GM19238 (cell line): ENCODE measurements around the gene BICC1.

Source experiments
- DNase-seq: peaks from one replicate; pipeline ENCODE4 v3.0.0; 2011; ENCODE audit warnings: low spot score; ENCODE audit not compliant: insufficient read length

BICC1 gene

GRCh38 chr10:58704226-58704625 lies 191.6 kb downstream of the BICC1 start:
- DNase-seq, result no peak

DNA sequence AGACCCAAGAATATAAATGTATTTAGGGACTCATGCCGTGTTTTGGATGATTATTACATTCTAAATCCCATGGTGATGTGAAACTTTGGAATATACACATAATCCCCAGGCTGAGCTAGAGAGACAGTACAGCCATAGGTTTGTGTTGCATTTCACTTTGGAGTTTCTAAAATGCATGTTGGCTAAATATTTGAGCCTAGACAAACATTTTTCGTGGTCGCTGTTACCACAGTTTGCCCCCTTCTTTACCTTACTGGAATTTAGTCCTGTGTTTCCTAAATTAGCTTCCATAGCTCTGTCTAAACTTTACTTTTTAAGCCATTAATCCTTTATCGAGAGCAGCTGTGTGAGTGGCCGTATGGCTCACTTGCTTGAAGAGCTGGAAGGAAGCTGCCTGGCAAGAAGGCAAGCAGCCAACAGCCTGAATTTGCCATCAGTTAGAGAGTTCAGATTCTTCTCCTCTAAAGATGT lies 192.0 kb downstream of the BICC1 start:
- no peak for DNase-seq

GRCh38 chr10:58706836-58707235 lies 194.2 kb downstream of the BICC1 start:
- DNase-seq, result no peak

DNA sequence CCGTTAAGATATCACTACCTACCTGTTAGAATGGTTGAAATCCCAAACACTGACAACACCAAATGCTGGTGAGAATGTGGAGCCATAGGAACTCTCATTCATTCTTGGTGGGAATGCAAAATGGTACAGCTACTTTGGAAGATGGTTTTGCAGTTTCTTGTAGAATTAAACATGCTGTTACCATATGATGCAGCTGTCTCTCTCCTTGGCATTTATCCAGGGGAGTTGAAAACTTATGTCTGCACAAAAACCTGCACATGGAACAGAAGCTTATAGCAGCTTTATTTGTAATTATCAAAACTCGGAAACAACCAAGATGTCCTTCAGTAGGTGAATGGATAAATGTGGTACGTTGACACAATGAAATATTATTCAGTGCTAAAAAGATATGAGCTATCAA lies 199.5 kb downstream of the BICC1 start:
- no peak for DNase-seq

- DNase-seq, result no peak
Observed at GRCh38 chr10:58712982-58713381, 200.3 kb downstream of the BICC1 start.

GRCh38 chr10:58714409-58714808 lies 201.7 kb downstream of the BICC1 start:
- no peak for DNase-seq

DNA sequence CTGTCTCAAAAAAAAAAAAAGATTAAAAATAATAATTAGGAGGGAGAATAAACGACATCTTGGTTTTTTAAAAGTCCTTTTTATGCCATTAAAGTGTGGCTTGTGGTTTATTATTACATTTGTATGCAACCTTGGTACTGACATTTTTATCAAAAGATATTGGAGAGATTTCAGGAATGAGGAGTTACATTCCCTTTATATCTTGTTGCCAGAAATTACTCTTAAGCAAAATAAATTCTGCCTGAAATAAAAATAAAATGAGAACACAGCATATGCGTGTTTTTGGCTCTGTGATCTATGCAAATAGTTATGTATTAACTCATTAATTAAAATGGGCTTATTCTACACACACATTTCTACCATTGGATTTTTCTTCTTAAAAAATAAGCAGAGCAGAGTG lies 202.4 kb downstream of the BICC1 start:
- DNase-seq, result no peak

- DNase-seq, result no peak
Observed at GRCh38 chr10:58718596-58718995, 205.9 kb downstream of the BICC1 start.

- DNase-seq, result no peak
Observed at GRCh38 chr10:58721601-58722281, 209.1 kb downstream of the BICC1 start.

DNA sequence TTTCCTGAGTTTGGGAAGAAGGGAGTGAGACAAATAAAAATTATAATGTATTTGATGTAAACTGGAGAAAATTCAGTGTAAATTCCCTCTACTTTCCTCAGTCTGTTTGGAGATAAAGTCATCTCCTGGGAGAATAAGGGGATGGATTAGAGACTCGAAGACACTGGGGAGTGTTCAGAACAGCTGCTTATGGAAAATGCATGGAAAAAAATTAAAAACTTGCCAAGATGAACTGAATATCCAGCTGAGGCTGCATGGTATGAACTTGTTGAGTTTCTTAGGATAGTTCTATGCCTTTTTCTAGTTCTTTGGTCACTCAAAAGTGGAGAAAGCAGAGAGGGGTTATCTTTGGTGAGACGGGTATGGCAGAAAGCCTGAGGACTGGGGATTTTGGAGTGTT lies 210.5 kb downstream of the BICC1 start:
- no peak for DNase-seq

GRCh38 chr10:58723966-58724365 lies 211.3 kb downstream of the BICC1 start:
- no peak for DNase-seq

- no peak for DNase-seq
Observed at GRCh38 chr10:58724781-58725180, 212.1 kb downstream of the BICC1 start.

DNA sequence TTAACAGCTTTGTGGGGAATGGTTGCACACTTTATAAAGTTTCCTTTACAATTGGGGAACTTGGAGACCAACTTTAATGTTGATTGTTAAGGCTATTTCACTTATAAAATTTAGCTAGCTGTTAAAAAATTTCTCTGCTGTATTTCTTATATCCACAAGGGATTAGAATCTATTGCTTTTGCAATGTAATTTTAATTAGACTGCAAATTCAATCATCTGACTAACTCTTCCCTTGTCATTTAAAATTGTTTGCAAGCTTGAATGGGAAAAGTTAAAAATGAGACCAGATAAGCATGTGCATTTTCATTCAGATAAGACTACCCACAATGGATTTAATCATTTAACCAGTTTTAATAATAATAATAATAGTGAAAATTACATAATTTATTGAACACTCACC lies 213.2 kb downstream of the BICC1 start:
- no peak for DNase-seq

DNA sequence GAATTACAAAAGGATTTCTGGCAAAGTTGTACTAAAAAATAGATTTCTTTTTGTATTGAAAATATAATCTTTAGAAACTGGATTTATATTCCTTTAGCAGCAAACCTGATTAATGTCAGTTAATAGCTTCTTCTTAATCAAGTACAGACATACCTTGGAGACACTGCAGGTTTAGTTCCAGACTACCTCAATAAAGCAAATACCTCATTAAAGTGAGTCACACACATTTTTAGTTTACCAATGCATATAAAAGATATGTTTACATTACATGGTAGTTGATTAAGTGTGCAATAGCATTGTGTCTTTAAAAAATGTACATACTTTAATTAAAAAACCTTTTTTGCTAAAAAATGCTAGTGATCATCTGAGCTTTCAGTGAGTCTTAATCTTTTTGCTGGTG lies 215.0 kb downstream of the BICC1 start:
- no peak for DNase-seq

DNA sequence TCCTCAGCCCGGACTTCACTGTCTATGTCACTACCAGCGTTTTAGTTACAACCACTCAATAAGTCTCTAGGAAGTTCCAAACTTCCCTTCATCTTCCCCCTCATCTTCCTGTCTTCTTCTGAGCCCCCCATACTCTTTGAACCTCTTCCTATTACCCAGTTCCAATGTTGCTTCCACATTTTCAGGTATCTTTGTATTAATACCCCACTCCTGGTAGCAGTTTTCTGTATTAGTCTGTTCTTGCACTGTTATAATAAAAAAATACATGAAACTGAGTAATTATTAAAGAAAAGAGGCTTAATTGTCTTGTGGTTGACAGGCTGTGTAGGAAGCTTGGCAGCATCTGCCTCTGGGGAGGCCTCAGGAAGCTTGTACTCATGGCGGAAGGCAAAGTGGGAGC lies 218.6 kb downstream of the BICC1 start:
- DNase-seq, result no peak

GRCh38 chr10:58733436-58733835 lies 220.8 kb downstream of the BICC1 start:
- DNase-seq, result no peak

DNA sequence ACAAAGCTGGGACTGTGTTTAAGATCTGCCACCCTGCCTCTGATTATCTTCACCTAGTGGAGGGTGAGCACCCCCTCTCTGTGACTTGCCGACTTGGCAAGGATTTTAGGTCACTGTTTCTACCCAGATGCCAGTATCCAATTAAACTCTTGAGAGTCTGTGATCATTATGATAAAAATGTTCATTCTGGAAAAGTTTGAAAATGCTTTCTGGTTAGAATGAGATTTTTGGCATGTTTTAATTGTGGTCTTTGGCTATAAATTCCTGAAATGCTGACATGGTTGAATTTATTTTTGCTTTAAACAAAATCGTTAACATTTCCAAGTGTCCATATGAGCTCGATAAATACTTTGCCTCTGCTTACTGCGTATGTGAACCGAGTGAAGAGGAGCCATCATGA lies 221.4 kb downstream of the BICC1 start:
- no peak for DNase-seq

- no peak for DNase-seq
Observed at GRCh38 chr10:58734664-58735063, 222.0 kb downstream of the BICC1 start.

- no peak for DNase-seq
Observed at GRCh38 chr10:58735087-58735486, 222.4 kb downstream of the BICC1 start.

GRCh38 chr10:58740620-58741369 lies 228.1 kb downstream of the BICC1 start:
- no peak for DNase-seq

- no peak for DNase-seq
Observed at GRCh38 chr10:58741673-58742072, 229.0 kb downstream of the BICC1 start.

DNA sequence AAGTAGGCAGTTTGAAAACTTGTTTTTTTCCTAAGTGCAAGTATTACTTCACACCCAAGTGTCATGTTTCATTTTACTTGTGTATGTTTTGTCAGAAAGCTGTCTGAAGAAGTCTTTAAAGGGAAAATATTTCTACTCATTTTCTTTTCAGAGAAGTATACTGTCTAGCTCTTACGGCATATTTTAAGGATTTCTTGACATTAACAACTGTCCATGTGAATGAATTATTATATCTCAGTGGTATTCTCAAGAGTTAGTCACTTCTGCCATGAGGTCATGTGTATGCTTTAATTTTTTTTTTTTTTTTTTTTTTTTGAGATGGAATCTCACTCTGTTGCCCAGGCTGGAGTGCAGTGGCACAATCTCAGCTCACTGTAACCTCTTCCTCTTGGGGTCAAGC lies 229.5 kb downstream of the BICC1 start:
- DNase-seq, result no peak
